NK-92 (cell line): ENCODE measurements around the gene QSOX2.

Source experiments
- DNase-seq: peaks from one replicate; lab custom pipeline; 2025; ENCODE audit not compliant: unreplicated experiment; lab: John Stamatoyannopoulos, UW

The QSOX2 gene

DNA sequence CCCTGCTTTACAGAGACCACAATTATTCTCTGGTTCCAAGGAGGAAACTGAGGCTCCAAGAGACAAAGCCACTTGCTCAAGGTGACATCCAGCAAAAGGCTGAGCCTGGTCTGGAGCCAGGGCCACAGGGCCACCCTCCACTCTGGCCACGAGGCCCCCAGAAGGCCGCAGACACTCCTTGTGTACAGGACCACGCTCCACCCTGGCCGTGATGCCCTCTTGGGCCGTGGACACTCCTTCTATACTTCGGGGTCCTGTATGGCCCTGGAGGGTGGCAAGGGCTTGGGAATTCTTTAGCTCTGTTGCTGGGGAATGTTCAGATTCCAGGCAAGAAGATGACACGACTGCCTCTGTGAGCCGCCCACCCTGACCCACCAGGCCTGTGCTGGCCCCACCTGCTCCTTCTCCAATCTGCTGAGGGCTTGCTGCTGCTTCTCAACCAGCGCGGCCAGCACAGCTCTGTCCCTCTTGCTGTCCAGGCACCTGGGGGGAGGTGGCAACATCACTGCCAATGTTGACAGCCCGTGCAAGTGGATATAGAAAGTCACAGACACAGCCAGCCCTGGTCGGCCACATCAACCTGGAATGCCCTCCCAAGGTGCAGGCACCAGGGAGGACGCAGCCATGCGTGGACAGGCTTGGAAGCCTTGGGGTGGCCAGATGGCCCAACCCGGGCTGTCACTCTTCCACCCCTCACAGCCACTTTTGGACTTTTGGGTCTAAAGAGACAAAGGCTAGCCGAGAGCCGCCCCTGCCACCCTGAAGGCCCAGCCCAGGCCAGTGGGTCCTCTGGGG, 20.1 kb upstream of the QSOX2 start:
- DNase-seq = no peak

DNA sequence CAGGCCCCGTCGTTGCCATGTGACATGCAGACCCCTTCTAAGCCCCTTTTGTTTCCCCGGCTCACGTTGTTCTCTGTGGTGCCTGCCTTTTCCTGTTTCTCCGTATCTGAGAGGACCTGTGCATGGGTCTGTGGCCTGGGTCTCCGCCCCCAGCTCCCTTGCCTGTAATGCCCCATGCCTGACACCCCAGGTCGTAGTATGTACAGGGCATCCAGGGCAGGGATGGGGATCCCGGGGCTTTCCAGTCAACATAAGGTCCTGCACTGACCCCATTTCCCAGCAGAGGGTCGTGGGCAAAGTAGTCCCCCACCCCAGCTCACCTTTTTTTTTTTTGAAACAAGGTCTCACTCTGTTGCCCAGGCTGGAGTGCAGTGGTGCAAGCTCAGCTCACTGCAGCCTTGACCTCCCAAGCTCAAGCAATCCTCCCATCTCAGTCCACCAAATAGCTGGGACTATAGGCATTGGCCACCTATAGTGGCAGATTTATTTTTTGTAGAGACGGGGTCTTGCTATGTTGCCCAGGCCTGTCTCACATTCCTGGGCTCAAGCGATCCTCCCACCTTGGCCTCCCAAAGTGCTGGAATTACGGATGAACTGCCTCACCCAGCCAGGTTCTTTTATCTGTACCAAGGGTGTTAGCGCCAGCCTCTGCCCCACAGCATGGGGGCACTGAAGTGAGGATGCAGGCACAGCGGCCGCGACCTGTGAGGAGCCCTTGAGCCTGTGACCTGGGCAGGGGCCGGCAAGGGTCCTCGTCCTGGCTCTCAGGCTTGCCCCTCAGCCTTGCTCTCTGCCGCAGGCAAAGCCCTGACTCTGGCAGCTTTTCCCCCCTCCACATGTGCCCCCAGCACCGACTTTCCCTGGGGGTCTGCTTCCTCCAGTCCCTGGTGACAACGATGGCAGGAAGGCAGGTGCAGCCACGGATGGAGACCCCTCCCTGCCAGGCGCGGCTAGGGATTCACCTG, 19.1 kb upstream of the QSOX2 start:
- no peak for DNase-seq

DNA sequence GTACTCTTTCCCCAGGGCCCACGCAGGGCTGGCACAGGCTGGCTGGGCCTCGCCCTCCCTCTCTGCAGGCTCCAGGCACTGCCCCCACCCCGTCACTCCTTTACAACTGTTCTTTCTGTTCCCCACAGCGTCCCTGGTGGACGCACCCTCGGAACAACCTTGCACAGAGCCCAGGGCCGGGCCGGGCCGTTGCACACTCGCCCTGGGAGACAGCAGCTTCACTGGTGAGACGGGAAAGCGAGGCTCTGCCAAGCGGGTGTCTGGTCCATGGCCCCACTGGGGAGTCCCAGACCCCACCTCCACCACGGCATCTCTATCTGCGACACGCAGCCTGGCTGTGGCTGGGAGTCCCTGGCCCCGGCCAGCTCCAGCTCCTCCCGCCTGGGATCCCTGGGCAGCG, 18.4 kb upstream of the QSOX2 start:
- DNase-seq = no peak

DNA sequence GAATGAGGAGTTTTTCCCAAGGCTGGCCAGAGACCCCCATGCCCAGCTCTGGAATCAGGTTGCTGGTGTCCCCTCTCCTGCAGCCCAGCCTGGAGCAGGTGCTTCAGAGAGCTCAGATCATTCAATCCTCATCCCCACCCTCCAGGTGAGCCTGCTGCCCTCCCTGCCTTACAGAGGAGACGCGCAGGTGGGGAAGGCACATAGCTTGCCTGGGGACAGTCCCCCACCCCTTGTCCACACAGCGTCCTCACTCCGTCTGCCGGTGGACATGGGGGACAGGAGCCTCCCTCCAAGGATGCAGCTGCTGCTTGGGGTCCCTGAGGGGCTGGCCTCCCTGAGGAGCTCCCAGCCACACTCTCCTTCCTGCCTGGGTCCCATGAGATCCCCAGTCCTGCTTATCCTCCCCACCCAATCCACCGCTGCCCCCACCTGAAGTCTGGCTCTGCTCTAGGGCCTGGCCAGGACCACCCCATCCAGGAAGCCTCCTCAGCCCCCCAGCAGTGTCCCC, 17.1 kb upstream of the QSOX2 start:
- DNase-seq = no peak

DNA sequence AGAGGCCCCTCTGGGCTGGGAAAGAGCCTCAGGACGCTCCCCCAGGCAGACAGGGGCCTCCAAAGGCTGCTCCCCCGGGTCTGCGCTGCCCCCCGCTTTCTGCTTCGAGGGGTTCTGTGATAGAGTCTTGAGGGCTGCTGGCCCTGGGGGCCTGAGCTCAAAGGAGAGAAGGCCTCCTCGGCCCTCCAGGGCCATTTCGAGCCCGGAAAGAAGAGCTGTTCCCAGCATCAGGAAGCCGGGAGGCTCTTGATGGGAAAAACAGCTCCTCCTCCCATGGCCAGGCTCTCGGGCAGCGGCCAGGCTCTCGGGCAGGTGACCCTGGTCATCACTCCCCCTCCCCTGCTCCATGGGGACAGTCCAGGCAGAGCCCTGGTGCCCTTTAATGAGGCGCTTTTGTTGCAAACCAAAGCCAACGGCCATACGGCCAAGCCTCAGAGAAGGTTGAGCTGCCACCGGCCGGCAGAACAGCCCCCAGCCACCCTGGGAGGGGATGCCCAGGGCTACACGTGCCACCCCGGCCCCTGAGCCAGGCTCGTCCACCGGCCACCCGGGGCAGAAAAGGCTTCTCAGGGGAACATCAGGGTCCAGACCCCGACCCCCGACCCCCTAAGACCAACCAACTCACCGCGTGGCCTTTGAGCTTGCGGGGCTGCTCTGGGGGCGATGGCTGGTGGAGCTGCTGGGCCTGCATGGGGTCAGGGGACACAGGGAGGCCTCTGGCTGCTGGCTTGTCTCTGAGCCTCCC, 16.2 kb upstream of the QSOX2 start:
- DNase-seq = no peak

DNA sequence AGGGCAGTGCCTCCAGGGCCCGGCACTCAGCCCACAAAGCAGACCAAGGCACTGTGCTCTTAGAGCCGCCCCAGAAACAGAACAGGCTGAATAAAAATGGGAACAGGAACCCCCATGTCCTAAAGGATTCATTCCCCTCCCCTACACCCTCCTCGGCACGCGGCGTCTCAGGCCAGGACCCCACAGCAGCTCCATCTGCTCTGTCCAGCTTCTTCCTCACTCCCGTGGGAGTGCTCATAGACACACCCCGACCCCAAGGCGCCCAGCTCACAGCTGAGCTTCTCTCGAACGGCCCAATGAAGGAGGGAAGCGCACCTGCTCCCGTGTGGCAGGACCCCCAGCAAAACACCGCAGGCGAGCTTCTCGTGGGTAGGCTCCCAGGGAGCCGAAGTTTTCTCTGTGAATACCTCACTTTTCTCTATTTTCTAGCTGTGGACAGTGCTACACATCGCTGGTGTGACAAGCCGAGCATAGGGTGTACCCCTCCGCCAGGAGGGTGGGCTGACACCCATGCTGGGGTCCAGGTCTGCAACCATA, 15.4 kb upstream of the QSOX2 start:
- DNase-seq = no peak

DNA sequence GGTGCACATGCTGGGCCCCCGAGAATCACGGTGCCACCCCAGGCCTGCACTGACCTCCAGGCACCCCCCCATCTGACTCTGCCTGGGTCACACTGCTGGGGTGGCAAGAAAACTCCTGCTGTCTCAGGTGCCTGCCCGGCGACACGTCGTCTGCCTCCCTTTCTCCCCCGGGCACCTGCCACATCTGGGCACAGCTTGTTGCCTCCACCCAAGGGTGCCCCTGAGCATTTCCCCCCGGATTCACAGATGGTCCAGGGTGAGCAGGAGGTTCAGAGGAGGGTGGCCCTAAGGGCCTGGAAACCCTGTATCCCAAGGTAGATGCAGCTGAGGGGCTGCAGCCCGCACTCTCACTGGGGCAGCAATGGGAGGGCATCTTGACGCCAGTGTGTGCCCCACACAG, 14.9 kb upstream of the QSOX2 start:
- DNase-seq = no peak

DNA sequence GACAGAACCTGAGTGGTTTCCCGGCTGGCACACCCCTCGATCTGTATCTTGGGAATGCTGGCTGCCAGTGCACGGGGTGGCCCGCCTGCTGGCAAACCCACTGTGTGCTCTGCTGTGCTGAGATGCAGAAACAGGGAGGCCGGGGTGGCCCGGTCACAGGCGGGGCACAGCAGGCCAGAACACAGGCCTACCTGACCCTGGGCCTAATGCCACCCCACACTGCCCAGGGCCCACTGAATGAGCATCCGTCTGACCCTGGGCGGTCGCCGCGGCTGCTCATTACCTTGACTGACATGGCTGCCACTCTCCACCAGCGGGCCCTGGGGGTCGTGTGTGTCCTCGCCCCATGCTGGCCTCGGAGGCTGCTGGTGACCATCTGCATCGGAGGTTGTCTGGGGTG, 14.2 kb upstream of the QSOX2 start:
- no peak for DNase-seq

DNA sequence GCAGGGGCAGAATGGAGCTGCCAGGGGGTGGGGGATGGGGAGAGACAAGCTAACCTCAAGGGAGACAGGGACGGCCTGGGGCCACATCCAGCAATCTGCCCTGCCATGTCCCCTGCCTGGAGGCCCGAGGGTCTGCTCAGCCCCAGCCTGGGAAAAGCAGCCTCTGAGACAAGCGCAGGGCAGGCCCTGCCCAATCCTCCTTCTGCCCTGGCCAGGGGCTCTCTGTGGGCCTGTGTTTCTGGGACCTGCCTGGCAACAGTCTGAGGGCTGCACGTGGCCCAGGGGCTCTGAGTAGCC, 13.9 kb upstream of the QSOX2 start:
- DNase-seq = no peak

DNA sequence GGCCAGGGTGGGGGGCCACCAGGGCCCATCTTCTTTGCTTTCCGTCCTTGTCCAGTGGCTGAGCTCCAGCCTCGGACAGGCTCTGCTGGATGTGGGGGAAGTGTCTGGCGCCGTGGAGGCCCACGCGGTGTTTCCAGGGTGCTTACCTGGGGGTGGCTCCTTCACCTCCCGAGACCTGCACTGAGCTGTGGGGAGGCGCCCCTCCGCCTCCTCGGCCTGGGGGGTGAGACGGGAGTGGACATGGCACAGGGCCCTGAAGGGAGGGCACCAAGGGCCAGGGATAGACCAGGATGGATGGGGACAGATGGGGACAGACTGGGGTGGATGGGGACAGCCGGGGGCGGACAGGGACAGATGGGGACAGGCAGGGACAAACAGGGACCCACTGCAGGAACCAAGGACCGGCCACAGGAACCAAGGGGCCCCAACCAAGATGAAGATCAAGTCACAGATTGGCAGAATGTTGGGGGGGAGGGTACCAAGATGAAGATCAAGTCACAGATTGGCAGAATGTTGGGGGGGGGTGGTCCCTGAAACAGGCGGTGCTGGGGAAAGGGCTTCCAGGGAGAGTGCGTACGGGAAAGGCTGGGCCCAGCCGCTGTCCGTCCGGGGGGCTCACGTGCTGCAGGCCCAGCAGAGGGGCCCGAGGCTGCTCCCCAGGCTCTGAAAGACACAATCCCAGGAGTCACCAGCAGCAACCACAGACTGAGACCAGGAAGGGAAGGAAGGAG, 13.3 kb upstream of the QSOX2 start:
- no peak for DNase-seq

DNA sequence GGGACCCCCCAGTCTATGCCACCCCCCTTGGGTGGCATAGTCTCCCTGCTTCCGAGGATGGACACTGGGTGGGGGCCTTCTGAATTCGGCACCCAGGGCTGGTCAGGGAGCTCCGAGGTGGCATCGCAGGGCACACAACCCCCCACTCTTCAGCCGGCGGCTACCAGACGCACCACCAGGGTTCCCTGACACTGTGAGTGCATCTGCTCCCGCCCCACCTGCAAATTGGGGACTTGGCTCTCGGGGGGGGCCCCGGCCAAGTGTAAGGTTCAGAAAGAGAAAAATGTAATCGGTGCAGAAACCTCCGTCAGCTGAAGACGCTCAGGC, 12.7 kb upstream of the QSOX2 start:
- DNase-seq = no peak

DNA sequence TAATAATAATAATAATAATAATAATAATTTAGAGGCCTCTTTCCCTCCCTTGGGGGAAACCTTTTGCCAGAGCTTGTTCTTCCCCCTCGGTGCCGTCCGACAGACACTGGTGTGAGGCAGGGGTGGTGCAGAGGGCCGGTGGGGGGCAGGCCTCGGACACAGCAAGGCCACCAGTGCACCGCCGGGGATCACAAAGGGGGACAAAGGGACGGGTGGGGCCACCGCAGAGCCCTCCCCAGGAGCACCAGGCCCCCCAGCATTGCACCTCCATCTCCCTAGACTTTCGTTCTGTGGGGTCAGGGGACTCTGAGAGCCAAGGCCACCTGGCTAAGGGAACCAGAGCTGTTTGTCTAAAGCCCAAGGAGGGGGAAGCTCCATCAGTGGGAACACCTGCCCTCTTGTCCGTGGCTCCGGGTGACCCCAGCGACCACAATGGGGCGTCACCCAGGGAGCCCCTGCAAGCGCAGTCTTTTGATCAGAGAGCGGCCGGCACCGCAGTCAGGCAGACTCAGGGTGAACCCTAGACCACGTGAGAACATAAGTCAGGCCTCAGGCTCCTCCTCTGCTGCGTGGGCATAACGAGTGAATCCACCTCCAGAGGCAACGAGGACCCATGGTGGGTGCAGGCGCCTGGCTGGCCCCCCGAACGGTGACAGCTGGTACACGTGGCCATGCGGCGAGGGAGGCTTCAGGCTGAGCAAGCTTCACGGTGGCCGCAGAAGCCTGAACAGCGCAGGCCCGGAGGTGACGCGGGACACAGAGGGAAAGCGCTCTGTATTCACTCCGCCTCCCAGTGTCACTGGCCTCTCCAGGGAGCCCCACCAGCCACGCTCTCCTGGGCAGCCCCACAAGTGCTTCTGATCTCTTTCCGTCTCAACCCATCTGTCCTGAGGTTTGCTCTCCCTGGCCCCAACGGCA, 12.0 kb upstream of the QSOX2 start:
- no peak for DNase-seq

DNA sequence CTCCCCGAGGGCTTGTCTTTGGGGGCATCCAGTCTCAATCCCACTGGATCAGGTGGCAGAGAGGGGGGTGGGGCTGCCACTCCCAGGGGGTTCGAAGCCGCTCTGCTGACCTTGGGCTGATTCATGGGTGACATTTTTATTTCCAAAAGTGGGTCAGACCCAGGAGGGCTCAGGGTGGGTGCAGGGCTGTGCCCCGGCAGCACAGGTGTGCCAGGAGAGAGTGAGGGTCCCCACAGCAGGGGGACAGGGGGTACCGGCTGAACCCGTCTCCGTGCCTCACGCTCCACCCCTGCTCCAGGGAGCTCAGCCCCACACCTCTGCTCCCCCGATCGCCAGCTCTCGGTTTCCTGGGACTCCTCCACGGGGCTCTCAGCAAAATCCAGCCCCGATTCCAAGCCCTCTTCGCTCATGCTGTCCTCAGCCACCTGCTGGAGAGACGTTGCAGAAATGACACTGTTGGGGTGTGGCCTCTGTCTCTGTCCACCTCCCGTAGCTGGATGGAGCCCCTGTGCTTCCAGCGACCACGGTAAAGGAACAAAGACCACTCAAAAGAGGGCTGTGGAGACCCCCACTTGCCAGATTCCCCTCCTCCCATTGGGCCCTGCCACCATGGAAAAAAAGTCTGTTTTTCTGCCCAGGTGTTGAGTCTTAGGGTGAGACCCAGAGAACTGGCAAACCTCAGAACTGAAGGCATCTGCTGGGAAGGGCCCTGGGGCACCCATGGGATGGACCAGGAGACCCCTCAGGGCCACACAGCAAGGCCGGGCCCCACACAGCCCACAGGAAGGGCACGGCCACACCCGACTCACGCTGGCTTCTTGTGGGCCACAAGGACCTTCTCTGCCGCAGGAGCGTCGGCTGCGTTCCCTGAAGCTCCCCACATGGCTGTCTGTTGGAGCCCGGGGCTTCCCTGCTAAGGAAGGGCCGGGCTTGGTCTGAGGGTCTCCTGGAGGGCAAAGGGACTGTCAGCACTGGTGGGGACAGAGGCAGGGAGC, 10.6 kb upstream of the QSOX2 start:
- no peak for DNase-seq

DNA sequence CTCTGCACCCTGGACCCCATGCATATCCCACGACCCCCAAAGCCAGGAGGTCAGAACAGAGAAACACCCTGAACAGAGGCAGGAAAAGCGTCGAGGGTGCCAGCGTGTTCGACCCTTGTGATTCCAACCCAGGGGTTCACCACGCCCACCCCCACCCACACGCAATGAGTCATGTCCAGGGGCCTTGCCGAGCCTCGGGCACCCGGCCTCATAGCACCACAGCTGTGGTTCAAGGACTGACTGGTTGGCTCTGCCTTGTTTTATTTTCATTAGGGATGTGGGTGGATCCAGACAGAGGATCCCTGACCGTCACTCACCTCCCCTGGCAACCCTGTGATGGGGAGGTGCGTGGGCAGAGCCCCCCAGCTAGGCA, 9.5 kb upstream of the QSOX2 start:
- DNase-seq = no peak

DNA sequence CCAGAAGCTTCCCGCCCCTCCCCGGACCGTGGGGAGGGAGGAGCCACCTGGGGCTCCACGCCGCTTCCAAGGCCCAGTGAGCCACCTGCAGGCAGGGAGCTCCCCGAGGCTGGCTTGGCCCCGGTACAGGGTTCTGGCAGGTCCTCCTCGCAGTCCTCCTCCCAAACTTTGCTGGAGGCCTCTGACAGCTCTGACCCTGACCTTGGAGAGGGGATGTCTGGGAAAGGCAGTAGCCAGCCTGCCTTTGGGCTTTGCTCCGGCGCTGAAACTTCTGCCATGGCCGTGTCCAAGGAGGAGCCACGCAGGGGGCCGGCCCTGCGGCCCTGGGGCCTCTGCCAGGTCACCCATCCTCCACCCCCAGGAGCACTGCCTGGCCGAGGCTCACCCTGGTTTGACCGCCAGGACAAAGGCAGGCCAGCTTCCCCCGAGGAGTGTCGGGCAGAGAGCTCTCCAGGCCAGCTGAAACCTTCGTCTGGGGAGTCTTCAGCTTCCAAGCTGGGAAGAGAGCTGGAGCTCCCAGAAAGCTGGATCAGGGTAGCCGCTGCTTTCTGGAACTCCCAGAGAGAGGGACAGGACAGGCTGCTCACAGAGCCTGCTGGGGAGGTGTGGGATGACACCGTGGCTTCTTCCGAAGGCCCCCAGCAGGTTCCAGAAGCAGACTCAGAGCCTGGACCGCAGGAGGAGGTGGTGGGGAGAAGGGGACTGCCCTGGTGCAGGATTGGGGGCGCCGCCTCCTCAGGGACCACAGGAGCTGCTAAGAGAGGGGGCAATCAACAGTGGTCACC, 9.0 kb upstream of the QSOX2 start:
- no peak for DNase-seq

DNA sequence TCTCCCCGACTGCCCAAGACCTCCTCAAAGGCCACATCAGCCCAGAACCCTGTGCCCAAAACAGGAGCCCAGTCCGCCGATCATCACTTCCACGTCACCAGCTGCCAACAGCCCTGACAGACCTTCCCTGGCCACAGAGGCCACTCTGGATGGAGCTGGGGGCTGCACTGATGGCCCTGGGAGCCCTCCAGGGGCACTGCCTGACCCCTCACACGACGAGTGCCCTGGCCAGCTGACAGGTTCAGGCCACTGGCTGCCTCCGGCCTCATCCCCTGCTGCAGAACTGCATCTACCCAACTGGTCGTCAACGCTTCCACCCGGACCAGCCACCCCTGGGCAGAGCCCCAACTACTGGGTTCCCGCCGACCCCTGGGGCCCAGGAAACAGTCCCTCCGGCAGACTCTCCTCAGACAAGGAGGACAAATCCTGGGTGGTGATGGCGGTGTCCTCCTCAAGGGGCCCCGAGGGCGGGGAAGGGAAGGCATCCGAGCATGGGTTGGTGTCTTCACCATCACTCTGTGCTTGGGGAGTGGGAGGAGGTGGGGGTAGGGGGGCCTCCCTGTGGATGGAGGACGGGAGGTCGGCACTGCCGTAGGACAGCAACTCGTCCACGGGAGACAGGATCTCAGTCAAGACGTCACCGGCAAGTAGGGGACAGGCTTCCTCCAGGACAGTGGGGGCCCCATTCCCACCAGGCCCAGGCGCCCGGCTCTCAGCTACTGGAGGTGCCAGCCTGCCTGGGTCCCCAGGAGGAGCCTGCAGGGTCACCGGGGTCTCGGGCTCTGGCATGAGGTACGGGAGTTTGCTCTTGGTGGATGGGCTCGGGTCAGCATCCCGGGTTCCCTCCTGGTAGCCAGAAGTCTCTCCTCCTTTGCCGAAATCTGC, 7.9 kb upstream of the QSOX2 start:
- DNase-seq = no peak

DNA sequence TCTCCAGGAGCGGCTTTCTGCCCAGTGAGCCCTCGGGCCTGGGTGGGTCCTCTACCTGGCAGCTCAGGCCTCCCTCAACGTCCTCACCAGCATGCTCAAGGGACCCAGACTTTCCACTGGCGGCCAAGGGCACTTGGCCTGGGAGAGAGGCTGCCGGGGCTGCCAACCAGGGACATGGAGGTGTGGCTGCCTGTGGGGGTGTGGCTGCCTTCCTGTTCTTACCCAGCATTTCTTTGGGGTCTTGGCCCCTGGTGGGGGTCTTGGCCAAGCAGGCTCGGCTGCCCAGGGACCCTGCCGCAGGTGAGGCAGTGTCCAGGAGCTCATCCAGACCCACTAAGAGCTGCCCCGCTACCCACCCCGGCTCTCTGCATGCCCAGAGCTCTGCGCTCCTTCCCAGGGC, 7.2 kb upstream of the QSOX2 start:
- no peak for DNase-seq
